ENCODE data around the gene RASSF5. TPM values are rescaled to one million over a fixed set of nuclear protein-coding genes. Genes with fewer than 3 reads are reported as not detected.

RASSF5 gene
- total and polyA plus RNA-seq, 10 of the 15 experiments (the other 5 are each of a cell fraction or from before 2014, with no cell fraction given): 14.0 to 89.6 (median 68.9) TPM

DNA sequence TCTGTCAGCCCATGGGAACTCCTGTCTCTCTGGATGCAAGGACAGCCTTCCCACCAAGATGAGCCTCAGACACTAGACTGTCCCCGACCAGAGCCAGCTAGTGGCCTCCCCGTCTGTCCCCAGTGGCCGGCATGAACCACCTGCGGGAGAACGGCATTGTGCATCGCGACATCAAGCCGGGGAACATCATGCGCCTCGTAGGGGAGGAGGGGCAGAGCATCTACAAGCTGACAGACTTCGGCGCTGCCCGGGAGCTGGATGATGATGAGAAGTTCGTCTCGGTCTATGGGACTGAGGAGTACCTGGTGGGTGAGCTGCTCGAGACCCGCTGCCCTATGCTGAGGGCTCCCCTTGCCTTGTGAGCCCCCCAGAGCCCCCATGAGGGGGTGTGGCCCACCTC is 31.3 kb upstream of the RASSF5 start:
- SMC1A ChIA-PET (ENCODE audit: uncharacterized antibody, unreplicated experiment): no interaction called here
- Histone ChIP-seq H4K20me1 (ENCODE audit: control insufficient read depth, insufficient read depth) (no peaks in the 10 kb centered on the region), H3K27me3 (replicated peaks in 1 of 2; ENCODE audit: control insufficient read depth in 2 of 2, insufficient read depth in 2 of 2, low read length in 1 of 2) (no peaks in the 10 kb centered on the region), H3K4me3 (no peak overlapping the region), H3K36me3 (ENCODE audit: control insufficient read depth in 2 of 2, insufficient read depth in 2 of 2, low read length in 1 of 2) (peaks cover 31 to 41% of the 10 kb centered on the region in 2 experiments), H3K4me1 (ENCODE audit: control insufficient read depth, insufficient read depth, low read length) (peaks cover 29% of the 10 kb centered on the region), H3K4me2 (ENCODE audit: control insufficient read depth, insufficient read depth) (no peak overlapping the region; the same call in 1 of the 2 replicates), H3K9me3 (replicated peaks; ENCODE audit: control insufficient read depth, insufficient read depth, low read length) (no peaks in the 10 kb centered on the region), H3K79me2 (ENCODE audit: control insufficient read depth, insufficient read depth, low read length) (peaks cover 25% of the 10 kb centered on the region), H2AFZ (ENCODE audit: control insufficient read depth, low read depth, low read length) (no peak overlapping the region), H3K9ac (ENCODE audit: control insufficient read depth, insufficient read depth, low read length) (no peak overlapping the region), H3K27ac (ENCODE audit: control insufficient read depth, insufficient read depth) (no peak overlapping the region)
- 94% methylated on average over 15 of the region's 17 CpGs for WGBS (ENCODE audit: insufficient coverage, insufficient replicate concordance, low lambda C conversion rate, missing lambda C conversion rate)
- RAD21 ChIA-PET (ENCODE audit: unreplicated experiment): interaction anchor here (1.4 kb wide), 1 partner anchor 11 kb away, joined by 3 read pairs; no protein-coding TSS in a partner anchor
- intact Hi-C loops (cut with micrococcal nuclease; ENCODE audit: unreplicated experiment) (no loop called here), in situ Hi-C loops (cut with MboI) (no loop called here)
- CTCF ChIA-PET: interaction anchor here (1.7 to 10.7 kb wide), 3 partner anchors 14 to 69 kb away, joined by 4 to 199 read pairs (median 10); no protein-coding TSS in a partner anchor
- no TSS peak for BruUV-seq (replicated peaks)
- POLR2A ChIA-PET: interaction anchor here (1.5 kb wide), 1 partner anchor 11 kb away, joined by 5 read pairs; no protein-coding TSS in a partner anchor
- DNase-seq (ENCODE audit: low read depth, low spot score) (no peak), FAIRE-seq (no peak), ATAC-seq (no peak)
- TF ChIP-seq YBX1 (IDR thresholded peaks at IDR 0.05): no peak
- TF ChIP-seq SIX5 (IDR thresholded peaks at IDR 0.05; ENCODE audit: low read depth, low read length, severe bottlenecking): no peak
- no peak for TF ChIP-seq PRDM15 (CRISPR knock-in tag; IDR thresholded peaks at IDR 0.05)
- no peak for TF ChIP-seq SMARCA5 (IDR thresholded peaks at IDR 0.05)
- TF ChIP-seq, protein P1, sequence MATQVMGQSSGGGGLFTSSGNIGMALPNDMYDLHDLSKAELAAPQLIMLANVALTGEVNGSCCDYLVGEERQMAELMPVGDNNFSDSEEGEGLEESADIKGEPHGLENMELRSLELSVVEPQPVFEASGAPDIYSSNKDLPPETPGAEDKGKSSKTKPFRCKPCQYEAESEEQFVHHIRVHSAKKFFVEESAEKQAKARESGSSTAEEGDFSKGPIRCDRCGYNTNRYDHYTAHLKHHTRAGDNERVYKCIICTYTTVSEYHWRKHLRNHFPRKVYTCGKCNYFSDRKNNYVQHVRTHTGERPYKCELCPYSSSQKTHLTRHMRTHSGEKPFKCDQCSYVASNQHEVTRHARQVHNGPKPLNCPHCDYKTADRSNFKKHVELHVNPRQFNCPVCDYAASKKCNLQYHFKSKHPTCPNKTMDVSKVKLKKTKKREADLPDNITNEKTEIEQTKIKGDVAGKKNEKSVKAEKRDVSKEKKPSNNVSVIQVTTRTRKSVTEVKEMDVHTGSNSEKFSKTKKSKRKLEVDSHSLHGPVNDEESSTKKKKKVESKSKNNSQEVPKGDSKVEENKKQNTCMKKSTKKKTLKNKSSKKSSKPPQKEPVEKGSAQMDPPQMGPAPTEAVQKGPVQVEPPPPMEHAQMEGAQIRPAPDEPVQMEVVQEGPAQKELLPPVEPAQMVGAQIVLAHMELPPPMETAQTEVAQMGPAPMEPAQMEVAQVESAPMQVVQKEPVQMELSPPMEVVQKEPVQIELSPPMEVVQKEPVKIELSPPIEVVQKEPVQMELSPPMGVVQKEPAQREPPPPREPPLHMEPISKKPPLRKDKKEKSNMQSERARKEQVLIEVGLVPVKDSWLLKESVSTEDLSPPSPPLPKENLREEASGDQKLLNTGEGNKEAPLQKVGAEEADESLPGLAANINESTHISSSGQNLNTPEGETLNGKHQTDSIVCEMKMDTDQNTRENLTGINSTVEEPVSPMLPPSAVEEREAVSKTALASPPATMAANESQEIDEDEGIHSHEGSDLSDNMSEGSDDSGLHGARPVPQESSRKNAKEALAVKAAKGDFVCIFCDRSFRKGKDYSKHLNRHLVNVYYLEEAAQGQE (IDR thresholded peaks at IDR 0.05; ENCODE audit: low read depth, low read length): no peak
- no peak for TF ChIP-seq LARP7 (IDR thresholded peaks at IDR 0.05)
- no peak for TF ChIP-seq GATAD2B (conservative IDR thresholded peaks at IDR 0.05; ENCODE audit: low read depth)
- TF ChIP-seq ZBTB40 (IDR thresholded peaks at IDR 0.05; ENCODE audit: borderline replicate concordance): no peak
- TF ChIP-seq ZSCAN29 (IDR thresholded peaks at IDR 0.05): no peak
